ENCODE measurements around the gene MARCKSL1.
A peak's percentile ranks its signal among the peaks of the same experiment; 100 is the strongest.
"Not testable (repeated sequence)": the region's sequence is repeated elsewhere in the genome, so short reads cannot be mapped to it uniquely, and the experiment has no call there.

The MARCKSL1 gene

DNA sequence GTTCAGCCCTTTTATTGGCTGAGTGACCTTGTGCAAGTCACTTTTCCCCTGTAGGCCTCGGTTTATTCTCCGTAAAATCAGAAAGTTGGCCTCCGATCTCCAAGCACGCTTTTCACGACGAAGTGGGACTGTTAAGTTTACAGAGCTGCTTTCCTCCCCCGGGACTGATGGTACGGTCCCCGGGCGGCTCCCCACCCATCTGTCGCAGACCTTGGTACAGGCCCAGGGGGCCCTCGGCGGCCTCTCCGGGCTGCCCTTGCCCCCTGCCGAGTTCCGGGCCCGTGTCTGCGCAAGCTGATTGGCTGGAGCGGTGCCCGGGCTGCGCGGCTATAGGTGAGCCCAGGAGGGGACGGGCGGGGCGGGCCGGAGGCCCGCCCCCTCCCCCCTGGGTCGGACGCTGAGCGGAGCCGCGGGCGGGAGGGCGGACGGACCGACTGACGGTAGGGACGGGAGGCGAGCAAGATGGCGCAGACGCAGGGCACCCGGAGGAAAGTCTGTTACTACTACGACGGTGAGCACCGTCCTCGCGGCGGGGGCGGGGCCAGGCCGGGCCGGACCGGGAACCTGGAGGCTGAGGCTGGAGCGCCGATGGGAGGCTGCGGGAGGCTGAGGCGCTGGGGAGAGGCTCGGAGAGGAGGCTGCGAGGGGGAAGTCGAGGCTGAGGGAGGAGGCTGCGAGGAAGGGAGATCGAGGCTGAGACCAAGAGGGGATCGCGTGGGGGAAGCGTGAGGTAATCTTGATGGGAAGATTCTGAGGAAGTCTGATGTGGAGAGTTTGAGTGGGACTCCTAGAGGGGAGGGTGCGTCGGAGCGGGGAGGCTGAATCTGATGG is 44.1 kb downstream of the MARCKSL1 start, which contains the start of gene HDAC1:
Gene HDAC1 (plus strand): TSS at position 376 of the 831 bp plus-strand sequence. CDS start 87 bp downstream, at position 463.
- ATAC-seq = peak; percentile 100
- Mint-ChIP-seq H3K36me3 (ENCODE audit: low read depth) (peaks cover 24% of the 10 kb centered on the region), H3K9me3 (no peaks in the 10 kb centered on the region), H3K27ac (peak within 1 kb of the TSS; percentile 99), H3K4me3 (peak within 1 kb of the TSS; percentile 100), H3K27me3 (no peaks in the 10 kb centered on the region), H3K4me1 (peaks cover 60% of the 10 kb centered on the region)
- DNase-seq = peak; percentile 96

DNA sequence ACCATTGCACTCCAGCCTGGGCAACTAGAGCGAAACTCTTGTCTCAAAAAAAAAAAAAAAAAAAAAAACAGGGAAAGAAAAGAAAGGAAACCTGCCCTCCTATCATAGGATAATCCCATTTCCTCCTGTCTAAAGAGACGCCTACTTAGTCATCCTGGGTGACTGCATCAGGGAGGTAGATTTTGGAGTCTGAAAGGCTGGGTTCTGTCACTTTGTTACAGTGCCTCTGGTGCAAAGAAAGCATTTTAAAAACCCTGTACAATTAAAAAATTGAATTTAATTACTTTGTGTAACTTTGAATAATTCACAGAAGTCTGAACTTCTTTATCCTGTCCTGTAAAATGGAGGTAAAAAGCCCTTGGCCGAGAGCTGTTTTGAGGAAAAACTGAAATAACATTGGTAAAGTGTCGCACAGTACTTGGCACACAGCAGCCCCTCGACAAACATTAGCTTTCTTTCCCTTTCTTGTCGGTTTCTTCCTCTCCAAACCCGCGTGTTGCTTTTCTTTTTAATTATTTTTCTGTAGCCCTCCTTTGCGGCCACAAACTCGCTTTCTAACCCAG is 44.8 kb downstream of the MARCKSL1 start:
- peaks cover 54% of the 10 kb centered on the region for H3K4me1 Mint-ChIP-seq
- no peak for DNase-seq
- no peaks in the 10 kb centered on the region for H3K9me3 Mint-ChIP-seq
- no peak for ATAC-seq
- H3K36me3 Mint-ChIP-seq (ENCODE audit: low read depth) = peaks cover 24% of the 10 kb centered on the region
- peak overlapping the region; percentile 100 for H3K4me3 Mint-ChIP-seq
- H3K27me3 Mint-ChIP-seq = no peaks in the 10 kb centered on the region
- H3K27ac Mint-ChIP-seq = peak overlapping the region; percentile 99

DNA sequence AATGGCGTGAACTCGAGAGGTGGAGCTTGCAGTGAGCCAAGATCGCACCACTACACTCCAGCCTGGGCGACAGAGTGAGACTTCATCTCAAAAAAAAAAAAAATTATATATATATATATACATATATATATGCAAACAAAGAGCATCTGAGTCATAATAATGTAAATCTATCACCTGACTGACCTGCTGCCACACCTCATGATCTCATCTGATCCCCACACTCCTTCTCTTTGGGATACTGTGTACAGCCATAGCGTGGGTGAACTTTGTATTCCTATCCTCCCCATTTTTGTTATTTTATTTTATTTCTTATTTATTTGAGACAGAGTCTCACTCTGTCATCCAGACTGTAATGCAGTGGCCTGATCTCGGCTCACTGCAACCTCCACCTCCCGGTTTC is 46.8 kb downstream of the MARCKSL1 start:
- no peaks in the 10 kb centered on the region for H3K9me3 Mint-ChIP-seq
- DNase-seq = no peak
- no peaks in the 10 kb centered on the region for H3K27me3 Mint-ChIP-seq
- H3K27ac Mint-ChIP-seq = no peak overlapping the region
- H3K36me3 Mint-ChIP-seq (ENCODE audit: low read depth) = peaks cover 22% of the 10 kb centered on the region
- peaks cover 36% of the 10 kb centered on the region for H3K4me1 Mint-ChIP-seq
- no peak for ATAC-seq
- H3K4me3 Mint-ChIP-seq = no peak overlapping the region

DNA sequence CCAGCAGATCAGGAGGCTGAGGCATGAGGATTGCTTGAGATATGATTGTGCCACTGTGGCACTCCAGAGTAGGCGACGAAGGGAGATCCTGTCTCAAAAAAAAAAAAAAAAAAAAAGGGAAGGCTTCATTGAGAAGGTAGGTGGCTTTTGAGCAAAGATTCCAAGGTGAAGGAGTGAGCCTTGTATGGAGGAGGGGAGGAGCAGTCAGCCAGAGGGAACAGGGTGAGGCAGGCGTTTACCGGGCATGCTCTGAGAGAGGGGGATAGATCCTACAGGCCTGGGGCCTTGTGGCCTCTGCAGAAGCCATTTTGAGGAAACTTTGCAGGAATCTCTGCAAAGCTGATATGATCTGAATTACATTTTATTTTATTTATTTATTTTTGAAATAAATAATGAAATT is 49.3 kb downstream of the MARCKSL1 start:
- H3K9me3 Mint-ChIP-seq = no peaks in the 10 kb centered on the region
- H3K4me3 Mint-ChIP-seq = no peak overlapping the region
- peaks cover 18% of the 10 kb centered on the region for H3K4me1 Mint-ChIP-seq
- H3K36me3 Mint-ChIP-seq (ENCODE audit: low read depth) = peaks cover 21% of the 10 kb centered on the region
- H3K27me3 Mint-ChIP-seq = no peaks in the 10 kb centered on the region
- H3K27ac Mint-ChIP-seq = no peak overlapping the region
- no peak for DNase-seq
- no peak for ATAC-seq

DNA sequence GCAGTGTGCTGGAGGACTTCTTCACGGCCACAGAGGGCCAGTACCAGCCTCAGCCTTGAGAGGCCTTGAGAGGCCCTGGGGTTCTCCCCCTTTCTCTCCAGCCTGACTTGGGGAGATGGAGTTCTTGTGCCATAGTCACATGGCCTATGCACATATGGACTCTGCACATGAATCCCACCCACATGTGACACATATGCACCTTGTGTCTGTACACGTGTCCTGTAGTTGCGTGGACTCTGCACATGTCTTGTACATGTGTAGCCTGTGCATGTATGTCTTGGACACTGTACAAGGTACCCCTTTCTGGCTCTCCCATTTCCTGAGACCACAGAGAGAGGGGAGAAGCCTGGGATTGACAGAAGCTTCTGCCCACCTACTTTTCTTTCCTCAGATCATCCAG is 50.4 kb downstream of the MARCKSL1 start:
- Mint-ChIP-seq H3K27ac (no peak overlapping the region), H3K9me3 (no peaks in the 10 kb centered on the region), H3K27me3 (no peaks in the 10 kb centered on the region), H3K4me1 (peaks cover 7% of the 10 kb centered on the region), H3K36me3 (ENCODE audit: low read depth) (peaks cover 23% of the 10 kb centered on the region), H3K4me3 (no peak overlapping the region)
- ATAC-seq = peak; percentile 15
- no peak for DNase-seq

DNA sequence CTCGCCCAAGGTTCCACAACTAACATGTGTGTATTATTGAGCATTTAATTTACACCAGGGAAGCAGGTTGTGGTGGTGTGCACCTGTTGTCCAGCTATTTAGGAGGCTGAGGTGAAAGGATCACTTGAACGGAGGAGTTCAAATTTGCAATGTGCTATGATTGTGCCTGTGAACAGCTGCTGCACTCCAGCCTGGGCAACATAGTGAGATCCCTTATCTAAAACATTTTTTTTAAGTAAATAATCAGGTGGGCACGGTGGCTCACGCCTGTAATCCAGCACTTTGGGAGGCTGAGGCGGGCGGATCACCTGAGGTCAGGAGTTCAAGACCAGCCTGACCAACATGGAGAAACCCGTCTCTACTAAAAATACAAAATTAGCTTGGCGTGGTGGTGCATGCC is 51.3 kb downstream of the MARCKSL1 start:
- H3K27me3 Mint-ChIP-seq, H3K9me3 Mint-ChIP-seq: not testable (repeated sequence)

More for the DNA sequence above, 51.3 kb downstream of the MARCKSL1 start:
- not testable (repeated sequence) for H3K4me3 Mint-ChIP-seq, ATAC-seq, H3K27ac Mint-ChIP-seq, H3K4me1 Mint-ChIP-seq, DNase-seq
- peaks cover 28% of the 10 kb centered on the region for H3K36me3 Mint-ChIP-seq (ENCODE audit: low read depth)

All from activated naive CD8-positive, alpha-beta T cell treated with anti-CD3 and anti-CD28 coated beads, Interleukin-2, amount 50 U/mL, for 24 hours (primary cell).